ENCODE data around the gene SMYD5.

DNA sequence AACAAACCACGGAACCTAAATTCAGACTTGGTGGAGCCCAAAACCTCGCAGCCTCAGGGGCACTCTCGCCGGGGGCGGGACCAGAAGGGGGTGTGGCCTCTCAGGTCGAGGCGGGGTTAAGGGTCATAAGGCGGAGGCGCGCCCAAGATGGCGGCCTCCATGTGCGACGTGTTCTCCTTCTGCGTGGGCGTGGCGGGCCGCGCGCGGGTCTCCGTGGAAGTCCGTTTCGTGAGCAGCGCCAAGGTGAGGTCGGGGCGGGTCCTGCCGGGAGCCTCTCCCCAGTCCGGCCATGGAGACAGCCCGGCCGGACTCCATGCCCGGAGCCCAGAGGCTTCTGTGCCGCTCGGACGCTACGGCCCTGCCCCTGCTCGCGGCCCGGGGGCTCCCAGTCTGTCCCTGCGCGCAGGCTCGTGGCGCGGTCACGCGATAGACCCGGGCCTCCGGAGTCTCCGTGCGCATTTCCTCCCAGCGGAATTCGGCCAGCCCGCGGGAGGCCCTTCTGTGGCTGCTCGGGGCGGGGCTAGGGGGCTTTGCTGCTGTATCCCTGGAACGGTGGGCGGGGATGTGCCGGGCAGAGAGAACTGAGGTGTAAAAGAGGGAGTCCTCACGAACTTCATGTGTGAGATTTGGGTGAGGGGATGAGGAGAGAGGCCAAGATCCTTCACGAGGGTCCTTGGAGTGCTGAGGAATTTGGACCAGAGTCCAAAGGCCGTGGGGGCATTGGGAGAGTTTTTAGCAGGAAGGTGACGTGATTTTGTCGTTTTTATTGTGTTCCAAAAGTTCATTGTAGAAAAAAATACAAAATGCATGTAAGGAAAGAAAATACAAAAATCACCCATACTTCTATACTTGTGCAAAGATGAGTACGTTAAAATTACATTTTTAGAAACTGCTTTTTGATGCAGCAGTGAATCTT, at the start of gene SMYD5:
- TF ChIP-seq, protein P1, sequence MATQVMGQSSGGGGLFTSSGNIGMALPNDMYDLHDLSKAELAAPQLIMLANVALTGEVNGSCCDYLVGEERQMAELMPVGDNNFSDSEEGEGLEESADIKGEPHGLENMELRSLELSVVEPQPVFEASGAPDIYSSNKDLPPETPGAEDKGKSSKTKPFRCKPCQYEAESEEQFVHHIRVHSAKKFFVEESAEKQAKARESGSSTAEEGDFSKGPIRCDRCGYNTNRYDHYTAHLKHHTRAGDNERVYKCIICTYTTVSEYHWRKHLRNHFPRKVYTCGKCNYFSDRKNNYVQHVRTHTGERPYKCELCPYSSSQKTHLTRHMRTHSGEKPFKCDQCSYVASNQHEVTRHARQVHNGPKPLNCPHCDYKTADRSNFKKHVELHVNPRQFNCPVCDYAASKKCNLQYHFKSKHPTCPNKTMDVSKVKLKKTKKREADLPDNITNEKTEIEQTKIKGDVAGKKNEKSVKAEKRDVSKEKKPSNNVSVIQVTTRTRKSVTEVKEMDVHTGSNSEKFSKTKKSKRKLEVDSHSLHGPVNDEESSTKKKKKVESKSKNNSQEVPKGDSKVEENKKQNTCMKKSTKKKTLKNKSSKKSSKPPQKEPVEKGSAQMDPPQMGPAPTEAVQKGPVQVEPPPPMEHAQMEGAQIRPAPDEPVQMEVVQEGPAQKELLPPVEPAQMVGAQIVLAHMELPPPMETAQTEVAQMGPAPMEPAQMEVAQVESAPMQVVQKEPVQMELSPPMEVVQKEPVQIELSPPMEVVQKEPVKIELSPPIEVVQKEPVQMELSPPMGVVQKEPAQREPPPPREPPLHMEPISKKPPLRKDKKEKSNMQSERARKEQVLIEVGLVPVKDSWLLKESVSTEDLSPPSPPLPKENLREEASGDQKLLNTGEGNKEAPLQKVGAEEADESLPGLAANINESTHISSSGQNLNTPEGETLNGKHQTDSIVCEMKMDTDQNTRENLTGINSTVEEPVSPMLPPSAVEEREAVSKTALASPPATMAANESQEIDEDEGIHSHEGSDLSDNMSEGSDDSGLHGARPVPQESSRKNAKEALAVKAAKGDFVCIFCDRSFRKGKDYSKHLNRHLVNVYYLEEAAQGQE (IDR thresholded peaks at IDR 0.05; ENCODE audit: low read depth, low read length), result 0 out of 2 replicates have a peak, but pooled peaks have one; percentile 0
- TF ChIP-seq, protein P2, sequence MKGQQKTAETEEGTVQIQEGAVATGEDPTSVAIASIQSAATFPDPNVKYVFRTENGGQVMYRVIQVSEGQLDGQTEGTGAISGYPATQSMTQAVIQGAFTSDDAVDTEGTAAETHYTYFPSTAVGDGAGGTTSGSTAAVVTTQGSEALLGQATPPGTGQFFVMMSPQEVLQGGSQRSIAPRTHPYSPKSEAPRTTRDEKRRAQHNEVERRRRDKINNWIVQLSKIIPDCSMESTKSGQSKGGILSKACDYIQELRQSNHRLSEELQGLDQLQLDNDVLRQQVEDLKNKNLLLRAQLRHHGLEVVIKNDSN (IDR thresholded peaks at IDR 0.05; ENCODE audit: borderline replicate concordance, low read depth), result no peak
- TF ChIP-seq RAD21 (IDR thresholded peaks at IDR 0.05; ENCODE audit: low read length), result no peak
- TF ChIP-seq, protein P3, sequence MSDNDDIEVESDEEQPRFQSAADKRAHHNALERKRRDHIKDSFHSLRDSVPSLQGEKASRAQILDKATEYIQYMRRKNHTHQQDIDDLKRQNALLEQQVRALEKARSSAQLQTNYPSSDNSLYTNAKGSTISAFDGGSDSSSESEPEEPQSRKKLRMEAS (IDR thresholded peaks at IDR 0.05; ENCODE audit: low read depth), result peak; percentile 97
- peak; percentile 63; the same call in 1 of the 2 replicates for TF ChIP-seq TAF1 (IDR thresholded peaks at IDR 0.05; ENCODE audit: borderline replicate concordance, low read depth, low read length)
- TF ChIP-seq EZH2phosphoT487 (IDR thresholded peaks at IDR 0.05; ENCODE audit: borderline replicate concordance, low read depth), result no peak
- TF ChIP-seq TCF12 (IDR thresholded peaks at IDR 0.05), result no peak
- TF ChIP-seq SIN3A (IDR thresholded peaks at IDR 0.05; ENCODE audit: borderline replicate concordance, low read depth, low read length), result peak; percentile 90
- TF ChIP-seq YY1 (IDR thresholded peaks at IDR 0.05; ENCODE audit: low read depth), result peak; percentile 98
- TF ChIP-seq, protein P4, sequence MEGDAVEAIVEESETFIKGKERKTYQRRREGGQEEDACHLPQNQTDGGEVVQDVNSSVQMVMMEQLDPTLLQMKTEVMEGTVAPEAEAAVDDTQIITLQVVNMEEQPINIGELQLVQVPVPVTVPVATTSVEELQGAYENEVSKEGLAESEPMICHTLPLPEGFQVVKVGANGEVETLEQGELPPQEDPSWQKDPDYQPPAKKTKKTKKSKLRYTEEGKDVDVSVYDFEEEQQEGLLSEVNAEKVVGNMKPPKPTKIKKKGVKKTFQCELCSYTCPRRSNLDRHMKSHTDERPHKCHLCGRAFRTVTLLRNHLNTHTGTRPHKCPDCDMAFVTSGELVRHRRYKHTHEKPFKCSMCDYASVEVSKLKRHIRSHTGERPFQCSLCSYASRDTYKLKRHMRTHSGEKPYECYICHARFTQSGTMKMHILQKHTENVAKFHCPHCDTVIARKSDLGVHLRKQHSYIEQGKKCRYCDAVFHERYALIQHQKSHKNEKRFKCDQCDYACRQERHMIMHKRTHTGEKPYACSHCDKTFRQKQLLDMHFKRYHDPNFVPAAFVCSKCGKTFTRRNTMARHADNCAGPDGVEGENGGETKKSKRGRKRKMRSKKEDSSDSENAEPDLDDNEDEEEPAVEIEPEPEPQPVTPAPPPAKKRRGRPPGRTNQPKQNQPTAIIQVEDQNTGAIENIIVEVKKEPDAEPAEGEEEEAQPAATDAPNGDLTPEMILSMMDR (IDR thresholded peaks at IDR 0.05), result no peak
- no peak for TF ChIP-seq TEAD4 (IDR thresholded peaks at IDR 0.05; ENCODE audit: borderline replicate concordance, insufficient read depth)
- TF ChIP-seq, protein P5, sequence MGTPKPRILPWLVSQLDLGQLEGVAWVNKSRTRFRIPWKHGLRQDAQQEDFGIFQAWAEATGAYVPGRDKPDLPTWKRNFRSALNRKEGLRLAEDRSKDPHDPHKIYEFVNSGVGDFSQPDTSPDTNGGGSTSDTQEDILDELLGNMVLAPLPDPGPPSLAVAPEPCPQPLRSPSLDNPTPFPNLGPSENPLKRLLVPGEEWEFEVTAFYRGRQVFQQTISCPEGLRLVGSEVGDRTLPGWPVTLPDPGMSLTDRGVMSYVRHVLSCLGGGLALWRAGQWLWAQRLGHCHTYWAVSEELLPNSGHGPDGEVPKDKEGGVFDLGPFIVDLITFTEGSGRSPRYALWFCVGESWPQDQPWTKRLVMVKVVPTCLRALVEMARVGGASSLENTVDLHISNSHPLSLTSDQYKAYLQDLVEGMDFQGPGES (IDR thresholded peaks at IDR 0.05; ENCODE audit: low read depth, low read length), result no peak
- peak; percentile 20; the same call in 1 of the 2 replicates for TF ChIP-seq RFX5 (IDR thresholded peaks at IDR 0.05; ENCODE audit: low read length)

Measured in SK-N-SH (cell line).